ENCODE data around the gene RTN4R.

- TF ChIP-seq CTCF (conservative IDR thresholded peaks at IDR 0.05; ENCODE audit: low read length) = no peak
- TF ChIP-seq EZH2phosphoT487 (IDR thresholded peaks at IDR 0.05; ENCODE audit: borderline replicate concordance) = no peak
These were observed 47.5 kb upstream of the RTN4R start for GRCh38 chr22:20315337-20316216.

Data from Loucy (cell line).